LoVo (cell line): ENCODE data around the gene PAQR5.
"Not testable (repeated sequence)": the region's sequence is repeated elsewhere in the genome, so short reads cannot be mapped to it uniquely, and the experiment has no call there.

Source experiments
- DNase-seq: peaks from one replicate; pipeline ENCODE4 v3.0.0-alpha.2; 2016; ENCODE audit warnings: low spot score

The PAQR5 gene

DNA sequence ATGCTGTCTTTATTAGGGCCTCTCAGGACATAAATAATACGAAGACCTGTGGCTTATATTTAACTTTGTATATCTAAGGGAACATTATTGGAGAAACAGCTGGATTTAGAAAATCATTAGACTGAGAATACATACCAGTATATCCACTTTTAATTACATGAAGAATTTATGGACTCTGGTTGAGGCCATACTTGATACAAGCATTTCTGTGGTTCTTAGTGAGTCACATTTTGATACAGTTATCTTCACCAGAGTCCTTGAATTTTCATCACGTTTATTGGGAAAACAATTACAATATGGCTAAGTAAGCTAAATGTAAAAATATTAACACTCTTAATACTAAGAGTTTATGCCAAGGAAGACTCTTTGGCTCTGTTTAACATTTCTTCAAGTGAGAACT, 125.3 kb downstream of the PAQR5 start:
- no peak for DNase-seq

DNA sequence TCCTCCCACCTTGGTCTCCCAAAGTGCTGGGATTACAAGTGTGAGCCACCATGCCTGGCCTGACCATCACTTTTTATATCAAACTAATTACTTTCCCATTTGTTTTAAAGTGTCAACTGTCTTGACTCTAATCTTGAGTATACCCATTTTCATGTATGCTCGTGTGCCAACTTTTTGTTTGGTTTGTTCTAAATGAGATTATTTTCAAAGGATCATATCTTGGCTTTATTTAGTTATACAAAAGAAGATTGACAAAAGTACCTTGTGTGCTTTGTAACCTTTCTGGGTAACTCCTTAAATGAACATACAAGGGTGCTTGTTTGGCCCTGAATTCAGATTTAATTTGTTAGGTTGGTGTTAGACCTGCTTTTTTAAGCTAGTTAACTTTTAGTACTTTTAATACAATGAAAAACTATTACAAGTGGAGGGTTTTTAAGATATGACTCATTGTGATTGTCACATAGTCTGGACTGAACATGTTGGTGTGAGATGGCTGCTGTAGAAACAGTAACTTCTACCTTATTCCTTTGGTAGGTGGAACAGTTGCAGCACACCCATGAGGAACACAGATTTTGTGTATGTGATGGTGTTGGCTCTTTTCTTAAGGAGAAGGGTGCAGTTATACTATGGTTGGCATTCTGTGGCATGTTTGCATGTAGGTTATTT, 126.2 kb downstream of the PAQR5 start:
- no peak for DNase-seq

DNA sequence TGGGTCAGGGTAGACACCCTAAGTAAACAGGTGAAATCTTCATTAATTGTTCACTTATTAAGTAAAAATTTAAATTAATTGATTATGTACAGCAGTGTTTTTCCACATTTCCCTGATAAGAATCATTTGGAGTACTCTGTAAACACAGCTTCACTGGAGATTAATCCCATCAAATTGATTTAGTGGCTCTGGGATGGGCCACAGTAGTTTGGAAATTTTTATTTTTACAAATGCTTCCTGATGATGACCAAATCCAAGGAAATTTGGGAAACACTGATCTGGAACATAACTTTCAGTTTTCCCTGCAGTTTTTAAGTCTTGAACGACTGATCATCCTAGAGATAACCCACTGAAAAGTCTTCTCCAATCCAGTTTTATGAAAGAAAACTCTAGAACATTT, 135.1 kb downstream of the PAQR5 start:
- DNase-seq = no peak

DNA sequence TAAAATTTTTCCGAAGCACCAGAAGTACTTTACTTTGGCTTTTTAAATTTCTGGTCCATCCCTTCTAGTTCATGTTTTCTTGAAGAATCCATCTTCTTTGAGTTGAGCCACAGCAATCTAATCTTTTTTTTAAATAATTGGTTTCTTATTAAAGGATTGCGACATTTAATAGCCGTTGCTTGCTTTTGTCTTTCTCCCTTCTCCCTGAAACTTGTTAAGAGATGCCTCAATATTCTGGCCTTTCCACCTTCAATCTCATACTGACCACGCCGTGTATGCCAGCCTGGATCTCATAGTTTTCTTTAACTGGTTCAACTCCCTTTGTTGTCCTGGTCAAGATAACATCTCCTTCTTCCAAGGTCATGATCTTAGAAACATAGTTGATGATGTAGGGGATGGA, 135.5 kb downstream of the PAQR5 start:
- no peak for DNase-seq

DNA sequence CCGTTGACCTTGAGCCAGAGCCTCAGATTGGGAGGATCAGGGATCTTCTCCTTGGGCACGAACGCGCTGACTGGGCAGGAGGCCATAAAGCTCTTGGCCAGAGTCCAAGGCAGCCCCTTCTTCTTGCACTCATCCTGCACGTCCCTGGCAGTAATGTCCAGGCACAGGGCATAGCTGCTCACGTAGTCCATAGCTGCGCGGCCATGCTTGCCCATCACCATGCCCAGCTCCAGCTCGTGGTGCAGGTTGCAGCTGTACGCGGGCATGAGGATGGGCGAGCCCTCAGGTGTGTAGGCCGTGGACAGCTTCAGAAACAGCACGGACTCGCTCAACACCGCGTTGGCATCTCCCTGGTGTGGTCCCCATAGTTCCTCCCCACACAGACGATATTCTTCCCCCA, 136.0 kb downstream of the PAQR5 start:
- DNase-seq = no peak

DNA sequence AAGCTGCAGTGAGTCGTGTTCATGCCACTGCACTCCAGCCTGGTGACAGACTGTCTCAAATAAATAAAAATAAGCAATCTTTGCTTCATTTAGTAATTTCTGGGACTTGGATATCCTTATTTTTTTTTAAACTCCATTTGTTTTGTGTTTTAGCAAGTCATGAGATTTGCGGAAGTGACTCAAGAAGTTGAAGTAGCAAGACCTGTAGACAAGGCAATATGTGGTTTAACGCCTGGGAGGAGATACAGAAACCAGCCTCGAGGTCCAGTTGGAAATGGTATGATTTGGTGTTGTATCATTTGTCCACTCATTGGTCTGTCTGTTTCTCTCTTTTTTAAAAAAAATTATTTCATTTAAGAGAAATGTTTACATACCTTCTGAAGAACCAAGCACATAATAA, 137.3 kb downstream of the PAQR5 start:
- no peak for DNase-seq

DNA sequence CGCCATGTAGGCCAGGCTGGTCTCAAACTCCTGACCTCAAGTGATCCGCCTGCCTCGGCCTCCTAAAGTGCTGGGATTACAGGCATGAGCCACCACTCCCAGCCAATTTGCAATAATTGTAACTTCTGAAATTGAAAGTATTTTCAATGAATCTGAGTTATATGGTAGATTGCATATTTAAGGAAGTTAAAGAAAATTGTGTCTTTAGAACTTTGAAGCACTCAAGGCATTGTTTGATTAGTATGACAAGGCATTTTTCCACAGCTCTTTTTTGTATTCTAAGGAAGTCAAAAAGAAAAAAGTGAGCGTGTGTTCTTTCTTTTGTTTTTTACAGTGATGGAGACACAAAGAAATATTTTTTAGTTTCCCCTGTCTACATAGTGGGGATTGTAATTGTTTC, 138.2 kb downstream of the PAQR5 start:
- no peak for DNase-seq

DNA sequence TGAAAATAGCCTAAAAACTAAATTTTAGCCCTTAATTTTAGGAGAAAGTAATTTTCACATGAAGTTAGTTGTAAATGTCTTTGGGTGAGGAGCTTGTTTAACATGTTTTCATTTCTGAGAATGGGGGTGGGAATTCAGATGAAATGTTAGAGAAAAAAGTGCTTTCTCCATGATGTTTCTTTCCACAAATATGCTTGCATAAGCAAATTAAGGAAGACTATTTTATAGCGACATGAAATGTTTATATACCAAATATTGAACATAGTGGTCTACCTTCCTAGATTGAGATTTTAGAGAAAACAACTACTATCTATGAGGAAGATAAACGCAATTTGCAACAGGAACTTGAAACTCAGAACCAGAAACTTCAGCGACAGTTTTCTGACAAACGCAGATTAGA, 140.9 kb downstream of the PAQR5 start:
- no peak for DNase-seq

DNA sequence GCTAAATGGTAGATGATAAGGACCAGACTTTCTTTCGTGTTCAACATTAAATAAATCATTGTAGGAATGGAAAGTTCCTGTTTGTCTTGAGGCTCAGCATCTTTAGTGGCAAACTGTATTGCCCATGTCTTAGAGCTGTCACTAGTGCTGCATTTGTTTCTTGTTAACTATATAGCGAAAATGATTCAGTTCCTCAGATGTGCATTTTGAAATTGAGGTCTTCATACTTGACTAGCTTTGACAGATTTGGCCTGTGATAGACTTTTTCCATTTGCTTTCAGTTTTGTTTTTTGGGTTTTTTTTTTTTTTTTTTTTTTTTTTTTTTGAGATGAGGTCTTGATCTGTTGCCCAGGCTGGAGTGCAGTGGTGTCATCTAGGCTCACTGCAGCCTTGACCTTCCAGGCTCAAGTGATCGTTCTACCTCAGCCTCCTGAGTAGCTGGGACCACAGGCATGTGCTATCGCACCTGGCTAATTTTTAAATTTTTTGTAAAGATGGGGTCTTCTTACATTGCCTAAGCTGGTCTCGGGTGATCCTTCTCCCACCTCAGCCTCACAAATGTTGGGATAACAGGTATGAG, 144.4 kb downstream of the PAQR5 start:
- DNase-seq = no peak

DNA sequence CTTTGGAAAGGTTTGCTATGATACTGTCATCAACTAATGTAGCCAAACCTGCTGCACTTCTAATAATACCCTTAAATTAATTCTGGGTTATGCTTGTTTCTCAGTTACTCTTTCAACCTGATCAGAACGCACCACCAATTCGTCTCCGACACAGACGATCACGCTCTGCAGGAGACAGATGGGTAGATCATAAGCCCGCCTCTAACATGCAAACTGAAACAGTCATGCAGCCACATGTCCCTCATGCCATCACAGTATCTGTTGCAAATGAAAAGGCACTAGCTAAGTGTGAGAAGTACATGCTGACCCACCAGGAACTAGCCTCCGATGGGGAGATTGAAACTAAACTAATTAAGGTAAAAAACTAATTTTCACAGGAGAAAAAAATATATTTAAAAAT, 146.0 kb downstream of the PAQR5 start:
- no peak for DNase-seq

DNA sequence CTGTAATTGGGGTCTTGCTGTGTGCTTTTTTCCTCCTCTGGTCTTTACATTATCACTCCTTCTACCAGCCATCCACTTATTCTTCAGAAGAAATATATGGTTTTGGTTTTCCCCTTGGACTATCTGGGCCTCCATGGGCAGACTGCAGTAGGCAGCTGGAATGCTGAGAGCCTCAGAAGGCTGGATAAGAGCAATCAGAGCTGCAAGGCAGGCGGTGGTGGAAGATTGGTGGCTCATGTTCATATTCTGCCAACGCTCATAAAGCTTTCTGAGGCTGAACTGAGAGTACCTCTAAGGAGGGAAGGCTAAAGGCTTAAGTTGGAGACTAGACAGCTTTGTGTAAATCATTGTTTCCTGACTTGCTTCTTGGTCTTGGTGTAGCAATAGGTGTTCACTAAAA, 148.2 kb downstream of the PAQR5 start:
- DNase-seq = no peak

DNA sequence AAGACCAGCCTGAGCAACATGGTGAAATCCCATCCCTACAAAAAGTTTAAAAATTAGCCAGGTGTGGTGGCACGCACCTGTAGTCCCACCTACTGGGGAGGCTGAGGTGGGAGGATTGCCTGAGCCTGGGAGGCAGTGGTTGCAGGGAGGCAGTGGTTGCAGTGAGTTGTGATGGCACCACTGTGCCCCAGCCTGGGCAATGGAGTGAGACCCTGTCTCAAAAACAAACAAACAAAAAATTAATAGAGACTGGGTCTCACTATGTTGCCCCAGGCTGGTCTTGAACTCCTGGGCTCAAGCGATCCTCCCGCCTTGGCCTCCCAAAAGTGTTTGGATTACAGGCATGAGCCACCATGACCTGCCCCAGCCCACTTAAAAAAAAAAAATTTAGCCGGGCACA, 151.5 kb downstream of the PAQR5 start:
- not testable (repeated sequence) for DNase-seq

DNA sequence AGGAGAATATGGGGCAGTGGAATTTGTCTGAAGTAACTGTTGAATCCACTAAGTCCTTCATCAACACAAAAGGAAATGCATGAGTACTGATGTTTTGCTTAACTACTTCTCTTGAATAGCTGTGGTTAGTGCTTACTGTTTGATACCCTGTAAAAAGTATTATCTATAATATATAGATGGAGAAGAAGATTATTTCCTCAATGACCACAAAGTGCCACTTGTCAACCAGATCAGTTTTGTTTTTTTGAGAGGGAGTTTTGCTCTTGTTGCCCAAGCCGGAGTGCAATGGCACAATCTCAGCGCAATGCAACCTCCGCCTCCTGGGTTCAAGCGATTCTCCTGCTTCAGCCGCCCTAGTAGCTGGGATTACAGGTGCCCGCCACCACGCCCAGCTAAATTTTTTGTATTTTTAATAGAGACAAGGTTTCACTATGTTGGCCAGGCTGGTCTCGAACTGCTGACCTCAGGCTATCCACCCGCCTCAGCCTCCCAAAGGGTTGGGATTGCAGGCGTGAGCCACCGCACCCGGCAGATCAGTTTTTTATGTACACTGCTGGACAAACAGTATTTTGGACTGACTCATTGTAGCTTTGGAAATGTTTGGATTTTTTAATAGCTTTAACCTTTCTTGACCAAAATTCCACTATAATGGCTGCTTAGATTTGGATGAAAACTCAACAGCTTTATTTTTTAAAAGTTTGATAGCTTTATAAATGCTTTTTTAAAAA, 152.4 kb downstream of the PAQR5 start:
- DNase-seq = no peak

DNA sequence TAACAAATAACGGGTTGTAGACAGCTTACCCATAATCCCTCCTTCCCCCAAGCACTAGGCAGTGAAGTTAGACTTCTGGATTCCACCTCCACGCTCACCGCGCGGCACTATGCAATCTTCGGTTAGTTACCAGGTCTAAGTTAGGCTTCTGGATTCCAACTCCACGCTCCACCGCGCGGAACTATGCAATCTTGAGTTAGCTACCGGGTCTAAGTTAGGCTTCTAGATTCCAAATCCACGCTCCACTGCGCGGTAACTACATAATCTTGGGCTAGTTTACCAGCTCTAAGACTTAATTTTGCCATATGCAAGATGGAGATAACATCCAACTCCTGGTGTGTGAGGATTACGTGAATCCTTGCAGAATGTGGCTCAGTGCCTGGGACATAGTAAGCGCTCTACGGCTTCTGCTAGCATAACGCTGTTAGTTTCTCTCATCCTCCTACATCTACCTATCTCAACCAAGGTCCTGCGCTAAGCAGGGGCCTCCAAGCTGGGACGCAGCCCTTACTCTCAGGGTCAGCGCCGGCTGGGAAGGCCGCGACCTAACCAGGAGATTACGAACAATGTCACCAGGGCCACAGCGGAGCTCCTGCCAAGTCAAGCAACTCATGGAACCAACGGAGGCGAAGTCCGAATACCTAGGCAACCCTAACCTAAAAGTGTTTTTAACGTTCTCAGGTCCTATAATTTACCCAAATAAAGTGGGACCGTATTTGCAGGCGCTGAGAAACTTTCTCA, 153.4 kb downstream of the PAQR5 start:
- peak; percentile 33 for DNase-seq

DNA sequence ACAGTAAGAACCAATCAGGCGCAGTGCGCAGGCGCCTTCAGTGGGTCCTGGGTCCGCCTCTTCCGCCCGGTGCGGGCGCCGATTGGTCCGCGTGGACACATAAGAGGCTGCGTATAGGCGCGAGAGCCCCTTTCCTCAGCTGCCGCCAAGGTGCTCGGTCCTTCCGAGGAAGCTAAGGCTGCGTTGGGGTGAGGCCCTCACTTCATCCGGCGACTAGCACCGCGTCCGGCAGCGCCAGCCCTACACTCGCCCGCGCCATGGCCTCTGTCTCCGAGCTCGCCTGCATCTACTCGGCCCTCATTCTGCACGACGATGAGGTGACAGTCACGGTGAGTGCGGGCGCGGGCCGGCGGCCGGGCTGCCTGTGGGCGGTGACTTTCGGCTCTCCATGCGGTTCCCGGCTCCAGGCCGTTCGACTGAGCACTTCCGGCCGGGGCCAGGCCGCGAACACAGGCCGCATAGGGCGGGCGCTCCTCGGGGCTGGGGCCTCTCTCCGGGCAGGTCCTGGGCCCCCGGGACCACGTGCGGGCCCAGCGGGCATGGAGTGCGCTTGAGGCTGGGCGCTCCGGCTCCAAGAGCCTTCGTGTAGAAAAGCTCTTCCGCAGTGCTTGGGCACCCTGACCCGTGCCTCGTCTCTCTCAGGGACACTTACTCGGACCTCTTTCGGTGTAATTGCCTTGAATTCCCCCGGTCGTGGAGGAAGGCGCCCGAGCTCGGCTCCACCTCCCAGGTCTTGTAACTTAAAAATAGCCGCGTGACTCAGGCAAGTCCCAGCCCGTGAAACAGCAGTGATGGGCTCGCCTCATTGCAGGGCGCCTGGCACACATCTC, 154.2 kb downstream of the PAQR5 start, which contains the start of gene RPLP1:
Gene RPLP1 (plus strand): TSS at position 127 of the 830 bp plus-strand sequence. CDS start 131 bp downstream, at position 258.
- peak; percentile 98 for DNase-seq

DNA sequence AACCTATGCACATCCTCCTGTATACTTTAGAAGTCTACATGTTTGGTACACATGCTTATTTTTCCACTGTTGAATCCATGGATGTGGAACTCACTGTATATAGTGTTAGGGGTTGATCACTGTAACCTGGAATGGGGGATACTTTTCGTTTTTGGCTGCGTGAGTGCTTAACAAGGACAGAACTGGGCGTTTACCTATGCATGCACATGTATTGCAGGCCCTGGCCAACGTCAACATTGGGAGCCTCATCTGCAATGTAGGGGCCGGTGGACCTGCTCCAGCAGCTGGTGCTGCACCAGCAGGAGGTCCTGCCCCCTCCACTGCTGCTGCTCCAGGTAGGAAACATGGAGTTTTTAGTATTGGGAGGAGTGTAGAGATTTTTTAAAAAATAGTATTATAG, 156.2 kb downstream of the PAQR5 start:
- DNase-seq = no peak

DNA sequence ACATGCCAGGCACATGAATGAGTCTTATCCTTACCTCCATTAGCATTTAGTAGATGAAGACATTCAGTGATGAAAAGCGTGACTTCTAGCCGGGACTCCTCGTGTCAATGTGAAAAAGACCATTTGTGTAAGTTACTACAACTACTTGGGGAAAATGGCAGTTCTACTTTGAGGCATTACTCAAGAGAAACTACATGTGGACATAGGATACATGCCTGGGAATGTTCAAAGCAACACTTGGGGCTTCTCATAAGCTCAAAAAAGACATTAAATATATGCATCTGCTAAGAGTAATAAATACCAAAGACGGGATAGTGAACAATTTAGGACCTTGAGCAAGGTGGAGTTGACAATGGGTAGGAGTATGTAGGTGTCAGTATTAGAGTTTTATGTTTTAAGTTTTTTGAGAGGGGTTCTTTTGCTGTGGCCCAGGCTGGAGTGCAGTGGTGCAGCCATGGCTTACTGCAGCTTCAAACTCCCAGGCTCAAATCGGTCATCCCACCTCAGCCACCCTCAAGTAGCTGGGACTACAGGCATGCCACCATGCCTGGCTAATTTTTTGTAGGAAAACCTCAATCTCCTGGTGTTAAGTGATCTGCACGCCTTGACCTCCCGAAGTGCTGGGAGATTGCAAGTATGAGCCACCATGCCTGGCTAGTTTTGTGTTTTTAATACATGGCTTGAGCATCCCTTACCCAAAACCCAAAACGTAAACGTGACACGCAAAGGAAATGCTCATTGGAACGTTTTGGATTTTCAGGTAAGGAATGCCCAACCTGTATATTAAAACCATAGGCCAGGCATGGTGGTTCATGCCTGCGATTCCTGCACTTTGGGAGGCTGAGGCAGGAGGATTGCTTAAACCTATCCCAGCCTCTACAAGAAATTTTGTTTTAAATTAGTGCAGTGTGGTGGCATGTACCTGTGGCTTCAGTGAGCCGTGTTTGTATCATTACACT, 157.8 kb downstream of the PAQR5 start:
- no peak for DNase-seq
